NT2/D1 (cell line): Measurements from ENCODE around the gene CDK14.

Experiments
- DNase-seq: peaks from one replicate; pipeline ENCODE4 v3.0.0-alpha.2; 2011; ENCODE audit warnings: low read depth, low spot score
- H3K27me3 ChIP-seq: 2 replicates; pipeline ENCODE4 v1.6.0; 2011; ENCODE audit warnings: mild to moderate bottlenecking; ENCODE audit not compliant: insufficient read length, insufficient read depth
- H3K36me3 ChIP-seq: 2 replicates; pipeline ENCODE4 v1.6.1; 2011; ENCODE audit warnings: mild to moderate bottlenecking, low read length, mixed read lengths; ENCODE audit not compliant: insufficient read depth, insufficient read length
- H3K4me1 ChIP-seq: 2 replicates; pipeline ENCODE4 v1.5.1; 2011; ENCODE audit not compliant: insufficient read depth, insufficient read length
- H3K4me3 ChIP-seq: 2 replicates; pipeline ENCODE4 v1.5.1; 2011; ENCODE audit warnings: low read depth; ENCODE audit not compliant: insufficient read length
- H3K9ac ChIP-seq: 2 replicates; pipeline ENCODE4 v1.6.0; 2011; ENCODE audit warnings: low read depth; ENCODE audit not compliant: insufficient read length
- H3K9me3 ChIP-seq: 2 replicates; pipeline ENCODE4 v1.5.1; 2011; ENCODE audit warnings: mild to moderate bottlenecking, low read length; ENCODE audit not compliant: insufficient read depth
- SUZ12 ChIP-seq: IDR thresholded peaks from 2 replicates; pipeline ENCODE4 v1.6.1; 2011; ENCODE audit not compliant: insufficient read length, insufficient read depth; ENCODE audit errors: extremely low read depth
- YY1 ChIP-seq: IDR thresholded peaks from 2 replicates; pipeline ENCODE4 v1.6.1; 2011; ENCODE audit not compliant: insufficient read length, insufficient read depth
- ZNF274 ChIP-seq: IDR thresholded peaks from 2 replicates; pipeline ENCODE4 v1.6.1; 2011; ENCODE audit warnings: mild to moderate bottlenecking, low read depth, low read length

CDK14 gene

GRCh38 chr7:90843472-90843871, 247.4 kb downstream of the CDK14 start:
- H3K9me3 ChIP-seq = peaks cover 4% of the 10 kb centered on the region; the same call in 1 of the 2 replicates
- no peak for DNase-seq
- H3K4me1 ChIP-seq = no peaks in the 10 kb centered on the region
- H3K4me3 ChIP-seq = no peak overlapping the region
- no peak overlapping the region for H3K9ac ChIP-seq
- H3K36me3 ChIP-seq = no peaks in the 10 kb centered on the region
- H3K27me3 ChIP-seq = no peaks in the 10 kb centered on the region
- TF ChIP-seq YY1 (no peak), SUZ12 (no peak), ZNF274 (no peak)

- DNase-seq = no peak
- Histone ChIP-seq H3K9ac (no peak overlapping the region), H3K4me1 (no peaks in the 10 kb centered on the region), H3K36me3 (no peaks in the 10 kb centered on the region), H3K9me3 (no peaks in the 10 kb centered on the region), H3K4me3 (no peak overlapping the region), H3K27me3 (no peaks in the 10 kb centered on the region)
- TF ChIP-seq SUZ12 (no peak), YY1 (no peak), ZNF274 (no peak)
Measured at GRCh38 chr7:90844421-90844820, 248.3 kb downstream of the CDK14 start.

GRCh38 chr7:90846192-90846591, 250.1 kb downstream of the CDK14 start:
- H3K9me3 ChIP-seq = no peaks in the 10 kb centered on the region
- TF ChIP-seq YY1 (no peak), ZNF274 (no peak), SUZ12 (no peak)
- no peaks in the 10 kb centered on the region for H3K27me3 ChIP-seq
- H3K4me3 ChIP-seq = no peak overlapping the region
- no peak for DNase-seq
- H3K4me1 ChIP-seq = no peaks in the 10 kb centered on the region
- no peak overlapping the region for H3K9ac ChIP-seq
- no peaks in the 10 kb centered on the region for H3K36me3 ChIP-seq

- no peak for TF ChIP-seq SUZ12
- TF ChIP-seq ZNF274 = no peak
- H3K27me3 ChIP-seq = no peaks in the 10 kb centered on the region
- H3K4me1 ChIP-seq = no peaks in the 10 kb centered on the region
- DNase-seq = no peak
- no peak overlapping the region for H3K4me3 ChIP-seq
- H3K9ac ChIP-seq = no peak overlapping the region
- no peaks in the 10 kb centered on the region for H3K9me3 ChIP-seq
- H3K36me3 ChIP-seq = no peaks in the 10 kb centered on the region
Measured at GRCh38 chr7:90850066-90850465, 253.9 kb downstream of the CDK14 start.

DNA sequence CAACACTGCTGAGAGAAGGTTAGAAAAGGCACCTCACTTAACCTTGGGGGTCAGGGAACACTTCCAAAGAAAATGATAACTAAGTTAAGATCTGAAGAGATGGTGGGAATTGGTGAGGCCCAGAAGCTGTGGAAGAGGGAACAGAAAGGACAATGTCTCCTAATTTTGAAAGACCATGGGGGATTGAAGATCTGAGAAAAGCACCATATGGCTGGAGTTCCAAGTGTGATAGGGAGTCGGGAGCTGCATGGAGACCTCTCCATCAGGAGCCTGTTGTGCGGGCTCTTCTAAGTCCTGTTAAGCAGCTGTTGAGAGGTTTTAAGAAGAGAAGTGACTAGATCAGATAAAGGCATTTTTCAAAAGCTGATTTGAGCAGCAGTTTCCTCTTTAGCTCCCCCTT, 254.3 kb downstream of the CDK14 start:
- DNase-seq = no peak
- Histone ChIP-seq H3K4me3 (no peak overlapping the region), H3K36me3 (no peaks in the 10 kb centered on the region), H3K9ac (no peak overlapping the region), H3K9me3 (no peaks in the 10 kb centered on the region), H3K27me3 (no peaks in the 10 kb centered on the region), H3K4me1 (no peaks in the 10 kb centered on the region)
- TF ChIP-seq SUZ12 (no peak), YY1 (no peak), ZNF274 (no peak)

GRCh38 chr7:90853205-90853604, 257.1 kb downstream of the CDK14 start:
- H3K4me3 ChIP-seq = no peak overlapping the region
- no peak for TF ChIP-seq ZNF274
- no peak for TF ChIP-seq SUZ12
- TF ChIP-seq YY1 = no peak
- DNase-seq = no peak
- H3K9me3 ChIP-seq = no peaks in the 10 kb centered on the region
- H3K9ac ChIP-seq = no peak overlapping the region
- no peaks in the 10 kb centered on the region for H3K4me1 ChIP-seq
- no peaks in the 10 kb centered on the region for H3K36me3 ChIP-seq
- H3K27me3 ChIP-seq = no peaks in the 10 kb centered on the region

GRCh38 chr7:90856351-90857070, 260.4 kb downstream of the CDK14 start:
- Histone ChIP-seq H3K27me3 (no peaks in the 10 kb centered on the region), H3K9me3 (no peaks in the 10 kb centered on the region), H3K9ac (no peak overlapping the region), H3K36me3 (no peaks in the 10 kb centered on the region), H3K4me3 (no peak overlapping the region), H3K4me1 (no peaks in the 10 kb centered on the region)
- DNase-seq = no peak
- TF ChIP-seq SUZ12 = no peak
- no peak for TF ChIP-seq ZNF274
- TF ChIP-seq YY1 = no peak

DNA sequence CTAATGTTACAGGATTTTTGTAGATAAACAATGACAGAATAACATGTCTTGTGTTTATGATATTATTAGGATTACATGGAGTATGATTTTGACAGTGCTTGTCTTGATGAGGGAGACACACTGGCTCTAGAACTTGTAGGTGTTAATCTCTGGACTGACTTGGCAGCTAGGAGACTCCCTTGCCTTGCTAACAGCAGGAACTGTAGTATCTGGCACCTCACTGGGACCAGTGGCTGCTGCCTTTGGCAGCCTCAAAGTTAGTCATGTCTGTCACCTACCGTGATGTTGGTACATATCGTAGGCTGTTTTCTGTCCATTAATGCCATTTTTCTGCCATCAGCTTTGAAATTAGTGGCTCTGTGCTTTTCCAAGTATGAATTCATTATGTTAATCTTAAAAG, 261.5 kb downstream of the CDK14 start:
- no peak for DNase-seq
- no peaks in the 10 kb centered on the region for H3K4me1 ChIP-seq
- H3K9me3 ChIP-seq = no peaks in the 10 kb centered on the region
- H3K9ac ChIP-seq = no peak overlapping the region
- no peak overlapping the region for H3K4me3 ChIP-seq
- H3K36me3 ChIP-seq = no peaks in the 10 kb centered on the region
- H3K27me3 ChIP-seq = no peaks in the 10 kb centered on the region
- TF ChIP-seq ZNF274 = no peak
- no peak for TF ChIP-seq YY1
- no peak for TF ChIP-seq SUZ12
